HCT116 (cell line): ENCODE data around the gene TST. TPM values are rescaled to one million over a fixed set of nuclear protein-coding genes. Genes with fewer than 3 reads are reported as not detected.

Source experiments
- ATAC-seq: fragments of 200-7000 bp; cut with Tn5 transposase; 2 replicates; pipeline ENCODE4 v1.9.1; 2020; ENCODE audit warnings: mild to moderate bottlenecking, moderate library complexity
- BruUV-seq: library from RNA; stranded (reverse); fragments of 400-500 nt; replicated peaks from 2 replicates; lab custom pipeline; 2021; lab: Mats Ljungman, UMichigan
- CTCF ChIA-PET: fragments of 300-600 bp; sonication (Branson Sonifier 250); formaldehyde crosslinking; loops from one replicate; lab custom pipeline; 2021; ENCODE audit warnings: antibody characterized with exemption; lab: Charles Lee
- POLR2A ChIA-PET: fragments of 300-600, 350-600 bp; sonication (Branson Sonifier 250); formaldehyde crosslinking; loops from one replicate; lab custom pipeline; 2021; ENCODE audit warnings: antibody characterized with exemption; lab: Charles Lee
- RAD21 ChIA-PET, 2 experiments: fragments of 300-600 bp; sonication (Branson Sonifier 250); formaldehyde crosslinking; loops; one replicate each; lab custom pipeline; 2023; ENCODE audit warnings: low total read pairs in 2 of 2; ENCODE audit not compliant: uncharacterized antibody in 2 of 2, unreplicated experiment in 2 of 2, low non-redundant PET in 1 of 2; lab: Charles Lee
- DNase-seq: peaks from one replicate; pipeline ENCODE4 v3.0.0-alpha.2; 2010; ENCODE audit warnings: low read depth, low spot score
- H2AFZ ChIP-seq: fragments of 200-600 bp; shearing (Covaris generic), sonication (generic); 2 replicates; pipeline ENCODE4 v1.6.1; 2017; ENCODE audit warnings: low read depth, mixed run types, mixed read lengths, antibody characterized with exemption, low read length; ENCODE audit not compliant: poor library complexity, severe bottlenecking
- H3K27ac ChIP-seq: 2 replicates; pipeline ENCODE4 v1.5.1; 2012; ENCODE audit warnings: low read depth, low read length
- H3K27me3 ChIP-seq: fragments of 200-600 bp; sonication (generic); 2 replicates; pipeline ENCODE4 v1.6.1; 2016; ENCODE audit warnings: mixed run types, low read length, mixed read lengths; ENCODE audit not compliant: insufficient read depth
- H3K36me3 ChIP-seq, 2 experiments: fragments of 200-500 bp in 1 of 2; fragments of 200-600 bp in 1 of 2; sonication (Bioruptor generic) in 1 of 2; sonication (generic) in 1 of 2; 2 replicates each; pipeline versions ENCODE4 v1.5.1 to v1.6.1; 2014 to 2016; ENCODE audit warnings: low read length in 2 of 2, inconsistent platforms in 1 of 2, mixed read lengths in 1 of 2, mixed run types in 1 of 2; ENCODE audit not compliant: insufficient read depth in 2 of 2, control insufficient read depth in 1 of 2
- H3K4me1 ChIP-seq, 2 experiments: fragments of 200-600 bp in 1 of 2; sonication (generic) in 1 of 2; 2 replicates each; pipeline versions ENCODE4 v1.5.1 to v1.6.1; 2012 to 2017; ENCODE audit warnings: low read length in 2 of 2, inconsistent platforms in 1 of 2, mild to moderate bottlenecking in 1 of 2, mixed read lengths in 1 of 2, mixed run types in 1 of 2, moderate library complexity in 1 of 2; ENCODE audit not compliant: insufficient read depth in 2 of 2, control insufficient read depth in 1 of 2
- H3K4me2 ChIP-seq: fragments of 200-600 bp; sonication (generic); 2 replicates; pipeline ENCODE4 v1.6.1; 2017; ENCODE audit warnings: mixed run types, low read length, mixed read lengths
- H3K4me3 ChIP-seq, 2 experiments: fragments of 200-600 bp in 1 of 2; sonication (generic) in 1 of 2; replicated peaks in 1 of 2; 2 replicates each; pipeline ENCODE4 v1.5.1; 2011 to 2016; ENCODE audit warnings: low read length in 2 of 2, control low read depth in 1 of 2, low read depth in 1 of 2, mild to moderate bottlenecking in 1 of 2, mixed read lengths in 1 of 2, mixed run types in 1 of 2
- H3K79me2 ChIP-seq: fragments of 200-600 bp; sonication (generic); 2 replicates; pipeline ENCODE4 v1.6.1; 2017; ENCODE audit warnings: mild to moderate bottlenecking, mixed run types, low read length, moderate library complexity, mixed read lengths; ENCODE audit not compliant: insufficient read depth
- H3K9ac ChIP-seq: fragments of 200-600 bp; sonication (generic); 2 replicates; pipeline ENCODE4 v1.6.1; 2016; ENCODE audit warnings: low read length, mixed read lengths
- H3K9me2 ChIP-seq: fragments of 200-600 bp; sonication (generic), shearing (Covaris generic); 2 replicates; pipeline ENCODE4 v1.6.1; 2017; ENCODE audit warnings: mixed run types, mild to moderate bottlenecking, moderate library complexity; ENCODE audit not compliant: insufficient read depth
- H3K9me3 ChIP-seq, 2 experiments: fragments of 200-500 bp in 1 of 2; fragments of 200-600 bp in 1 of 2; sonication (Bioruptor generic) in 1 of 2; sonication (generic) in 1 of 2; 2 replicates each; pipeline ENCODE4 v1.6.1; 2014 to 2017; ENCODE audit warnings: low read length in 2 of 2, mixed read lengths in 2 of 2, inconsistent platforms in 1 of 2, low read depth in 1 of 2, mild to moderate bottlenecking in 1 of 2, mixed run types in 1 of 2, moderate library complexity in 1 of 2; ENCODE audit not compliant: control insufficient read depth in 1 of 2, insufficient read depth in 1 of 2
- H4K20me1 ChIP-seq: fragments of 200-600 bp; sonication (generic), shearing (Covaris generic); 2 replicates; pipeline ENCODE4 v1.6.1; 2017; ENCODE audit warnings: mixed run types, mild to moderate bottlenecking, moderate library complexity; ENCODE audit not compliant: insufficient read depth
- CBX3 ChIP-seq: IDR thresholded peaks from 2 replicates; pipeline ENCODE4 v1.6.1; 2012; ENCODE audit warnings: low read depth
- CEBPB ChIP-seq: IDR thresholded peaks from 2 replicates; pipeline ENCODE4 v1.6.1; 2012; ENCODE audit warnings: low read depth
- CTCF ChIP-seq, 3 experiments: fragments of 200-600 bp in 1 of 3; sonication (generic) in 1 of 3; IDR thresholded peaks in 2 of 3; conservative IDR thresholded peaks in 1 of 3; 2 replicates each; pipeline ENCODE4 v1.5.1; 2012 to 2017; ENCODE audit warnings: low read depth in 2 of 3, low read length in 2 of 3, antibody characterized with exemption in 1 of 3, borderline replicate concordance in 1 of 3, control low read depth in 1 of 3, mild to moderate bottlenecking in 1 of 3, mixed read lengths in 1 of 3, mixed run types in 1 of 3, moderate library complexity in 1 of 3; ENCODE audit not compliant: insufficient read depth in 1 of 3
- ELF1 ChIP-seq: IDR thresholded peaks from 2 replicates; pipeline ENCODE4 v1.6.1; 2012; ENCODE audit warnings: low read depth, borderline replicate concordance
- EZH2phosphoT487 ChIP-seq: fragments of 200-600 bp; IDR thresholded peaks from 2 replicates; pipeline ENCODE4 v1.6.1; 2018; ENCODE audit warnings: antibody characterized with exemption, borderline replicate concordance
- JUND ChIP-seq: IDR thresholded peaks from 2 replicates; pipeline ENCODE4 v1.6.1; 2012
- POLR2A ChIP-seq: IDR thresholded peaks from 2 replicates; pipeline ENCODE4 v1.7.0; 2011; ENCODE audit warnings: borderline replicate concordance; ENCODE audit not compliant: insufficient read depth, insufficient read length; ENCODE audit errors: extremely low read depth
- POLR2AphosphoS5 ChIP-seq: IDR thresholded peaks from 2 replicates; pipeline ENCODE4 v1.6.1; 2011; ENCODE audit warnings: mild to moderate bottlenecking, low read depth, low read length, moderate library complexity
- REST ChIP-seq: IDR thresholded peaks from 2 replicates; pipeline ENCODE4 v1.6.1; 2012; ENCODE audit warnings: low read depth
- SP1 ChIP-seq: IDR thresholded peaks from 2 replicates; pipeline ENCODE4 v1.6.1; 2012; ENCODE audit warnings: low read depth
- SRF ChIP-seq: IDR thresholded peaks from 2 replicates; pipeline ENCODE4 v1.6.1; 2012; ENCODE audit warnings: low read depth
- TCF7L2 ChIP-seq: IDR thresholded peaks from 2 replicates; pipeline ENCODE4 v1.7.0; 2011; ENCODE audit warnings: borderline replicate concordance, inconsistent platforms; ENCODE audit not compliant: insufficient read depth, insufficient read length; ENCODE audit errors: extremely low read depth
- ZBTB33 ChIP-seq: IDR thresholded peaks from 2 replicates; pipeline ENCODE4 v1.6.1; 2011; ENCODE audit warnings: mild to moderate bottlenecking, low read length, moderate library complexity; ENCODE audit not compliant: insufficient replicate concordance; ENCODE audit errors: extremely low read depth
- ZFX ChIP-seq: fragments of 450-650 bp; IDR thresholded peaks from 2 replicates; pipeline ENCODE4 v1.6.1; 2017
- ZNF274 ChIP-seq: fragments of 200-500 bp; sonication (Bioruptor generic); IDR thresholded peaks from 2 replicates; pipeline ENCODE4 v1.6.1; 2014; ENCODE audit warnings: mild to moderate bottlenecking, low read depth, low read length, inconsistent platforms
- intact Hi-C: fragments of 100-400 bp; cut with micrococcal nuclease; formaldehyde crosslinking; loops from 2 replicates; pipeline ENCODE4 v1.10.0; 2022
- total RNA-seq: library from RNA; stranded (reverse); gene quantifications from one replicate; pipeline ENCODE4 v1.2.1, GENCODE V29; 2021; ENCODE audit not compliant: unreplicated experiment
- TF ChIP-seq, protein P1 (sequence below): IDR thresholded peaks from 2 replicates; pipeline ENCODE4 v1.6.1; 2012
- TF ChIP-seq, protein P2 (sequence below): IDR thresholded peaks from 2 replicates; pipeline ENCODE4 v1.6.1; 2012

Gene TST
- total RNA-seq, 1 experiment from 2014 or later, result 32.1 TPM

GRCh38 chr22:37060801-37061610 is 41.8 kb upstream of the TST start:
- POLR2A ChIA-PET, result no interaction called here
- Histone ChIP-seq H3K9me2 (no peaks in the 10 kb centered on the region), H3K4me1 (peaks cover 0 to 4% of the 10 kb centered on the region in 2 experiments; a peak in 1 of 4 replicates), H3K36me3 (peaks cover 0 to 2% of the 10 kb centered on the region in 2 experiments; a peak in 1 of 4 replicates), H3K79me2 (no peaks in the 10 kb centered on the region), H3K27me3 (no peaks in the 10 kb centered on the region), H3K9ac (no peak overlapping the region), H4K20me1 (no peaks in the 10 kb centered on the region), H3K27ac (no peak overlapping the region), H3K4me3 (no peak overlapping the region), H2AFZ (no peak overlapping the region), H3K9me3 (no peaks in the 10 kb centered on the region), H3K4me2 (no peak overlapping the region)
- CTCF ChIA-PET, result no interaction called here
- RAD21 ChIA-PET, result no interaction called here
- intact Hi-C loops, result no loop called here
- TF ChIP-seq ELF1, result no peak
- TF ChIP-seq, protein P1, sequence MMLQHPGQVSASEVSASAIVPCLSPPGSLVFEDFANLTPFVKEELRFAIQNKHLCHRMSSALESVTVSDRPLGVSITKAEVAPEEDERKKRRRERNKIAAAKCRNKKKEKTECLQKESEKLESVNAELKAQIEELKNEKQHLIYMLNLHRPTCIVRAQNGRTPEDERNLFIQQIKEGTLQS, result no peak
- TF ChIP-seq ZBTB33, result no peak
- no peak for TF ChIP-seq CTCF (IDR thresholded peaks at IDR 0.05 in 2 of 3, conservative IDR thresholded peaks at IDR 0.05 in 1 of 3; ENCODE audit: borderline replicate concordance in 1 of 3, insufficient read depth in 1 of 3, low read depth in 2 of 3, low read length in 2 of 3)
- TF ChIP-seq REST, result no peak
- no peak for TF ChIP-seq ZNF274
- TF ChIP-seq POLR2AphosphoS5, result no peak
- TF ChIP-seq CEBPB, result no peak
- no peak for TF ChIP-seq EZH2phosphoT487
- TF ChIP-seq, protein P2, sequence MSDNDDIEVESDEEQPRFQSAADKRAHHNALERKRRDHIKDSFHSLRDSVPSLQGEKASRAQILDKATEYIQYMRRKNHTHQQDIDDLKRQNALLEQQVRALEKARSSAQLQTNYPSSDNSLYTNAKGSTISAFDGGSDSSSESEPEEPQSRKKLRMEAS, result no peak
- TF ChIP-seq SP1, result no peak
- TF ChIP-seq JUND, result no peak
- no peak for TF ChIP-seq POLR2A
- TF ChIP-seq ZFX, result no peak
- TF ChIP-seq TCF7L2, result no peak
- TF ChIP-seq CBX3, result no peak
- no peak for TF ChIP-seq SRF
- DNase-seq (no peak), ATAC-seq (no peak)
- no TSS peak for BruUV-seq
